GM19455 (cell line): ENCODE measurements around the gene FAM3A.
"Not testable (repeated sequence)": the region's sequence is repeated elsewhere in the genome, so short reads cannot be mapped to it uniquely, and the experiment has no call there.

Source experiments
- ATAC-seq: cut with Tn5 transposase; IDR thresholded peaks from one replicate; pipeline ENCODE4 v1.9.1; 2021; ENCODE audit not compliant: unreplicated experiment

The FAM3A gene, protein sequence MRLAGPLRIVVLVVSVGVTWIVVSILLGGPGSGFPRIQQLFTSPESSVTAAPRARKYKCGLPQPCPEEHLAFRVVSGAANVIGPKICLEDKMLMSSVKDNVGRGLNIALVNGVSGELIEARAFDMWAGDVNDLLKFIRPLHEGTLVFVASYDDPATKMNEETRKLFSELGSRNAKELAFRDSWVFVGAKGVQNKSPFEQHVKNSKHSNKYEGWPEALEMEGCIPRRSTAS

DNA sequence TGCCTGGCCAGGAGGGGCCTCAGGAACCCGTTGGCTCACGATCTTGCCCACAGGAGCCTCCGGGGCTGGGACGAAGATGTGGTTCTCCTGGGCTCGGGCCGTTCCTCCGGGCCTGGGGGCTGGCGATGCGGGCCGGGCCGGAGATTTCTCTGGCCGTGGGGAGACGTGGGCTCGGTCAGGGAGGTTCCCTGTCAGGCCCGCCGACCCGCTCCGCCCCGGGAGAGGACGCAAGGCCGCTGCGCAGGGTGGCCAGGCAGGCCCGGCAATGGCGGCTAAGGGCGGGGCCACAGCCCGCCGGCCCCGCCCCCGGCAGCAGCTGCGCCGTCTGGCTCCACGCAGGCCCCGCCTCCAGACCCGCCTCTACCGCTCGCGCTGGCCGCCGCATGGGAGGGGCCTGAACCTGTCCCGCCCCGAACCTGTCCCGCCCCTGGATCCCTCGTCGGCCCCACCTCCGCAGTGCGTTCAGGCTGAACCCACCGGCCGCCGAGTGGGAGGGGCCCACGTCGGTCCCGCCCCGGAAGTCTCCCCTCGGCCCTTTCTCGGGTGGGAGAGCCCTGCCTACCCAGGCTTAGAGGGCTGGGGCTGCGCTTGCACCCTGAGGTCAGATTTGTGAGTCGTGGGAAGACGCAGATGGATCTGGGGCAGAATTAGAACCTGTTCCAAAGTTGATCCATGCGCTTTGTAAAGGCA lies at the start of gene FAM3A:
TSS of gene FAM3A (minus strand) at position 267 of the 690 bp plus-strand sequence. CDS start 460 bp downstream, outside the sequence.
- ATAC-seq: peak; percentile 91

DNA sequence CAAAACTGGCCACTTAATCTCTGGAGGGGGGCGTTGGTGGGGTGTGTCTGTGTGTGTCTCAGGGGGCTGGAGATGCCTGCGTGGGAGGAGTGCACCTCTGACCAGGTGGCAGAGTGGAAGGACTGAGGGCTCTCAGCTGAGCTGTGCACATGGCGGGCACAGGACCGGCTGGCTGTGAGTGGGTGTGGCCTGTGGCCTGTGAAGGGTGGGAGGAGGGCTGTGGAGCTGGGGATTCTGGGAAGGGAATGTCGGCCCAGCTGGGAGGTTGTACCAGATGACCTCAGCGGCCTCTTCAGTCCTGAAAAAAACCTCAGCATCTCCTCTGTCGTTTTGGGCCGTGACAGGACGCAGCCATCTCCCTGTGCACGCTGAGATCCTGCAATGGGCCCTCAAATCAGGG lies 46.3 kb upstream of the FAM3A start:
- ATAC-seq: not testable (repeated sequence)

DNA sequence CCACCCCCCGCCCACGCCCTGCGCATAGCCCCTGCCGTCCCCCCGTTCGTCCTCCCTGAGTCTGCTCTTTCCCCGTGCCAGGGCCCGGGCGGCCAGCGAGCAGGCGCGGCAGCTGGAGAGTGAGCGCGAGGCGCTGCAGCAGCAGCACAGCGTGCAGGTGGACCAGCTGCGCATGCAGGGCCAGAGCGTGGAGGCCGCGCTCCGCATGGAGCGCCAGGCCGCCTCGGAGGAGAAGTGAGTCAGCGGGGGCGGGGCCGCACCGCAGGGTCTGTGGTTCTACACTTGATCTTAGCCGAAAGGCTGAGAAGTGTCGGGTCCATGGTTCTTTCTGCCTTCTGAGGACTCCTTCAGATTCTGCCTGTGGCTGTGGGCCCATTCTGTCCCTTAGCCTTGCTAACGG lies 44.3 kb upstream of the FAM3A start:
- ATAC-seq: not testable (repeated sequence)

DNA sequence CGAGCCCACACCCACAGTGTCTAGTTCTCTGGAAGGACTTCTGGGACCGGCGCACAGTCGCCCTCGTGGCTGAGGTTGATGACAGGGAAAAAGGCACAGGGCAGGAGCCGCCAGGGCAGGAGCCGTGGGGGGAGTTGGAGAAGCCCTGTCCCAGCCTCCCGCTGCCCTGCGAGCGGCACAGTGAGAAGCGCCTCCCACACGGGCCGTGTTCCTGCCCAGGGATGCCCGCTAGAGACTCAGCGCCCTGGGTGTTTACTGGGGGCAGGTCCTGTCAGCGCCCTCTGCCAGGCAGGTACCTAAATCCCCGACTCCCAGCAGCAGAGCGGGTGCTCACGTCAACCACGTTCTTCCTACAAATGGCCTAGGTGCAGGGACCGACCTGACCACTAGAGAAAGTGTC lies 42.9 kb upstream of the FAM3A start:
- ATAC-seq: not testable (repeated sequence)

DNA sequence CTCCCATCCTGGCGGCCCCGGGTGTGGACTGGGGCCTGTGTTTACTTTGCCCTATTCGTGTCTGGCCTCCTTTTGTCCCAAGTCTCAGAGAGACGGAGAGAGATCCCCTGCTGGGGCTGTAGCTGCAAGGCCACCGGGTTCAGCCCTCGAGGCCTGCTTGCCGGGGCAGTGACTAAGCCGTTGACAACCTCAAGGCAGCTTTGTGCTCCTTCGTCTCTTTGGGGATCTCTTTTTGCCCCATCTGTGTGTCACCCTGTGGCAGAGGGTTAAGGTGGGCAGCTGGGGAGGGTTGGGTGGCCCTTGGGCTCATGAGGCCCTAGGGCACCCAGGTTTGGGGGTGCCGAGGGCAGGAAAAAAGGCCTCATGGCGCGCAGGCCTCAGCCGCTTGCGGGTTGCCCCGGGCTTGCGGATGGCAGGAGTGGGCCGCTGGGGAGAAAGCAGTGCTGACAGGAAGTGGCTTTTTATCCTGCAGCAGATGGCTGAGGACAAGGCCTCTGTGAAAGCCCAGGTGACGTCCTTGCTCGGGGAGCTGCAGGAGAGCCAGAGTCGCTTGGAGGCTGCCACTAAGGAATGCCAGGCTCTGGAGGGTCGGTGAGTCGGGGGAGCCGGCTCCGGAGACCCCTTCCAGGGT lies 42.1 kb upstream of the FAM3A start:
- ATAC-seq: not testable (repeated sequence)

DNA sequence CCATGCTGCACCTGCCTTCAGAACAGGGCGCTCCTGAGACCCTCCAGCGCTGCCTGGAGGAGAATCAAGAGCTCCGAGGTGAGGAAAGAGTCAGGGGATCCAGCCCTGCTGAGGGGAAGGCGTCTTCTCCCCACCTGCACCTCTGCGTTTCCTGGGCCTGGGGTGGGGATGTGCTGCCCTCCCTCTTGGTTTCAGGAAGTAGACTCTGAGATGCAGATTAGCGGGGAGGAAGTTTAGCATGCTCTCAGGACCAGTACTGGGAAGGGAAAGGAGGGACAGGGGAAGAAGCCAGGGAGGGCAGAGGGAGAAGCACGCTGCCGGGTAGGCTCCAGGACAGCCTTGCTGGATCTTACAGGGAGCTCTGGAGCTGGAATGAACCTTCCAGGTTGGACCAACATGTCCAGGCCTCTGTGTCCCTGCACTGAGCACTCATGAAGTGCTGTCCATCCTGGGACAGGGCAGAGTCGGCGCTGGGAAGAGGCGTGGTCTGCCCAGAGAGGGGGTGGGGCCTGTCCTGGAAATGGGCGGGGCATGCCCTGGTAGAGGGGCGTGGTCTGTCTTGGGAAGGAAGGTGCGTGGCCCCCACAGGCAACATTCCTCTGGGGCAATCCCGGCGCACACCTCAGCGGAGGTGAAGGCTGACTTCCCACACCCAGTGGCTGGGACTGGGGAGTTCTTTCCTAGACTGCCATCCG lies 36.2 kb upstream of the FAM3A start:
- not testable (repeated sequence) for ATAC-seq

DNA sequence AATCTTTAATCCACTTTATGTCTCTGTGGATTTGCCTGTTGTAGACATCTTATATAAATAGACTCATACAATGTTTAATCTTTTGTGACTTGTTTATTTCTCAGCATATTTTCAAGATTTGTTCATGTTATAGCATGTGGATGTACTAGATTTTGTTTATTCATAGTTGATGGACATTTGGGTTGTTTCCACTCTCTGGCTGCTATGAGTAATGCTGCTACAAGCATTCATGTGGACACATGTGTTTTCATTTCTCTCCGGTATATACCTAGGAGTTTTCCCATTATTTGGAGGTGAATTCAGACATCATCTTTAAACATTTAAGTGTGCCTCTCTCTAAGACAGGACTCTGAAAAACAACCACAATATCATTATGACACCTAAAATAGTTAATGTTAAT lies 33.7 kb upstream of the FAM3A start:
- ATAC-seq: no peak

DNA sequence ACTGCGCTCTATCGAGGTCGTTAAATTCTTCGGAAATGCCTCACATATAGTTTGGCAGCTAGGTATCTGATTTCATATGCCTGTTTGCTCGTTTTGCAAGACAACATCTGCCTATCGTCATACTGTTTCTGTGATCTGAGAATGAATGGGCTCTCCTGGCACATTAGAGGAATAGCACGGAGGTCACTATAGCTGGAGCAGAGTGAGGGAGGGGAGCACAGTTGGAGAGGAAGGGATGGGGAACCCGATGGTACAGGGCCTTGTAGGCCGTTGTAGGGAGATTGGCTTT lies 31.9 kb upstream of the FAM3A start:
- no peak for ATAC-seq

DNA sequence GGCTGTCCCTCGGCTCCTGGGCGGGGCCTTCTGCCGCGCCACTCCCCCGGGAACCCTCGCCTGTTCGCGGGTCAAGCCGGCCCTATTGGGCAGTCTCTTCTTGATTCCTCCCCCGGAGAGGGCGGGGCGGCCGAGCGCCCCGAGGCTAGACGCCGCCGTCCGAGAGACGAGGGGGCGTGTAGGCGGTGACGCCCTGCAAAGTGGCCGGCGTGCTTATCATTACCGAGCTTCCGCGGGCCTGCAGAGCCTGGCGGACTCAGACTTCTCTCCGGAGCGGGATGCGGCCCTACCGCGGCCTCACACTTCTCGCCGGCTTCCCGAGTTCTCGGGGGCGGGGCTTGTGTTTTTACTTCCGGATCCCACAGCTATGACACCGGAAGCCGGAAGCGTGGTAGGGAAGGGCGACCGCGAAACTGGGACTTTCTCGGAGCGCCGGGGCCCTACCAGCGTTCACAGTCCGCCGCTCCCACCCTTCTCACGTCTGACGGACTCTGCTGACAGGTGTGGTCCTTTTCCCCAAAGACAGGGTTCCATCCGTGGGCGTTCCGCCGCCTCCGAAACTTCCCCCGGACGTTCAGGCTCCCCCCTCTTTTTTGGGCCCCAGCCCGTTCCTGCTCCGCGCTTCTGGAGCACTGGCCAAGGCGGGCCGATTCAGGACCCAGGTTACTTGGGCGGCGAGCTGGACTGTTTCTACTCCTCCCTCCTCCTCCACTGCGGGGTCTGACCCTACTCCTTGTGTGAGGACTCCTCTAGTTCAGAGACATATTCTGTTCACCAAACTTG lies 31.4 kb upstream of the FAM3A start, which contains the start of gene IKBKG:
TSS of gene IKBKG (plus strand) at position 376 of the 783 bp plus-strand sequence. CDS start 4,383 bp downstream, outside the sequence.
- ATAC-seq: peak; percentile 85

DNA sequence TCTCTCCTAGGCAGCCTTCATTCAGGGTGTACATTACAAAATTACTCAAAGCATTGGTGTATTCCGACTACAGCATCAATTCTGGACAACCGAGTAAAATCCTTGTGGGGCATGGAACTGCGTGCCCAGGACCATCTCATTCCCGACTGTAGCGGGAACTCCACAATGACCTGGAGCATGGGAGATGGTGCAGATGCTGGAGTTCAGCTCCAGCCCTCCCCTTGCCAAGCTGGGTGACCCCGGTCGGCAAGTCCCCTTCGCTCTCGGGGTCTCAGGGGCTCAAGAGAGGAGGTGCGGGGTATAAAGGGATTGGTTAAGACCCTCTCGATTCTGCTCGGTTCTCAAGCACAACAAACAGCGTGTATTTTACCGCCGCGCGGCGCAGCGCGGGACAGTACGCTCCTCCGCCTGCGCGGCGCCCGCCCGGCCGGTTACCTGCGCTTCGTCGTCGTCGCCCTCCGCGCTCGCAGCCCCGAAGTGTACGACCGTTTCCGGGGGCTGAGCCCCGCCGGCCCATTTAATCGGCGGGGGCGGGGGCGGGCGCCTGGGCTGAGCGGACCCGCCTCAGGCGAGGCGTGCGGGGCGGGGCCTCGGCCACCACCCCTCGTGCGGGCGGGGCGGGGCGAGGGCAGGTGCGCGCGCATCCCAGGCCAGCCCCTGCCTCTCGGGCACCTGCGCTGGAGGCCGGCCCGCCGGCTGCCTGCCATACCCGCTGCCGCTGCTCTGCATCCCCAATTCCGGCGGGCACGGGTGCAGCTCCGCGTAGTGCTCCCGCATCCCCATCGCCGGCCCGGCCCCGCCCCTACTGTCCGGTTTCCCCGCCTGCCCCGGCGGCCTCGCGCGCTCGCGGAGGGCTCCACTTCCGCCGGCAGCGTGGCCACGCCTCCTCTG lies 30.6 kb upstream of the FAM3A start, which contains the start of gene G6PD:
TSS of gene G6PD (minus strand) at position 493 of the 891 bp plus-strand sequence. CDS start 691 bp downstream, outside the sequence.
- ATAC-seq: peak; percentile 49

DNA sequence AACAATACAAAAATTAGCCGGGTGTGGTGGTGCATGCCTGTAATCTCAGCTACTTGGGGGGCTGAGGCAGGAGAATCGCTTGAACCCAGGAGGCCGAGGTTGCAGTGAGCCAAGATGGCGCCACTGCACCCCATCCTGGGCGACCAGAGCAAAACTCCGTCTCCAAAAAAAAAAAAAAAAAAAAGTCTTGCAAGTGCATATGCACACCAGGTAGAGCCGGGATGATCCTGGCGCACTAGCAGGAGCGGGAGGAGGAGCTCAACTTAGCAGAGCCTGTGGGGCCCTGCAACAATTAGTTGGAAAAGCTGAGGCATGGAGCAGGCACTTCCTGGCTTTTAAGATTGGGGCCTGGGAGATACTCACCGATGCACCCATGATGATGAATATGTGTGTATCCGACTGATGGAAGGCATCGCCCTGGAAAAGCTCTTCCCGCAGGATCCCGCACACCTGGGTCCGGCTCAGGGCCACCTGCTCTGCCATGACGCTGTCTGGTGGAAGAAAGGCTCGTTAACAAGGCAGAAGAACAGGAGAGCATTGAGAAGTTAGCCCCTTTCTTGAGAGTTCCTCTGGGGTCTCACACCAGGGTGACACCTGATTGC lies 29.7 kb upstream of the FAM3A start:
- no peak for ATAC-seq

DNA sequence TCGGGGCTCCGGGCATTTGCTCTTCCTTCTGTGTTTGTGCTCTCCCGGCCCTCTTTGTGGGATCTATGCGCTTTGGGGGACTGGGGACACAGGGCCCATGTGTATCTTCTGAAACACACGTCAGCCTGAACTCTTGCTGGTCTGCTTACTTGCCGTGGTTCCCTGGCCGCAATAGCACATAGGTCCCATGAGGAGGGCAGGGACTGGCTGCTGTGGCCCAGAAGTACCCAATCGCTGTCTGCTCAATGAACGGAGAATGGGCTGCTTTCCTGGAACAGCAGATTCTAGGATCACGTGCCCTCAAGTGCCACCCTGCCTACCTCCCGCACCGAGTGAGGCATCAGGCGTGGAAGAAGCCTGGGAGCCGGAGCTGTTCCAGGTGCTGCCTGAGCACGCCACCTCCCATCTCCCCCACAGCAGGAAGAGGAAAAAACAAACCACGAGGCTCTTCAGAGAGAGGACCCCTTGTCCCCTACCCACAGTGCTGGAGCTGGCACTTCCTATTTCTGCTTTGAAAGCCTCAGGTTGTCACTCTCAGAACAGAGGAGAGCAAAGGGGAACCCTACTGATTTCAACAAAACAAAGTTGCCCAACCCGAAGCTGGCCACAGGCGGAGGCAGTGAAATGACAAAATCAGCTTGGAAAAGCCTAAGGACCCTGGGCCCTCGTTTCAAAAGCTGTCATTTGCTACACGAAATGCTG lies 26.8 kb upstream of the FAM3A start:
- ATAC-seq: no peak

DNA sequence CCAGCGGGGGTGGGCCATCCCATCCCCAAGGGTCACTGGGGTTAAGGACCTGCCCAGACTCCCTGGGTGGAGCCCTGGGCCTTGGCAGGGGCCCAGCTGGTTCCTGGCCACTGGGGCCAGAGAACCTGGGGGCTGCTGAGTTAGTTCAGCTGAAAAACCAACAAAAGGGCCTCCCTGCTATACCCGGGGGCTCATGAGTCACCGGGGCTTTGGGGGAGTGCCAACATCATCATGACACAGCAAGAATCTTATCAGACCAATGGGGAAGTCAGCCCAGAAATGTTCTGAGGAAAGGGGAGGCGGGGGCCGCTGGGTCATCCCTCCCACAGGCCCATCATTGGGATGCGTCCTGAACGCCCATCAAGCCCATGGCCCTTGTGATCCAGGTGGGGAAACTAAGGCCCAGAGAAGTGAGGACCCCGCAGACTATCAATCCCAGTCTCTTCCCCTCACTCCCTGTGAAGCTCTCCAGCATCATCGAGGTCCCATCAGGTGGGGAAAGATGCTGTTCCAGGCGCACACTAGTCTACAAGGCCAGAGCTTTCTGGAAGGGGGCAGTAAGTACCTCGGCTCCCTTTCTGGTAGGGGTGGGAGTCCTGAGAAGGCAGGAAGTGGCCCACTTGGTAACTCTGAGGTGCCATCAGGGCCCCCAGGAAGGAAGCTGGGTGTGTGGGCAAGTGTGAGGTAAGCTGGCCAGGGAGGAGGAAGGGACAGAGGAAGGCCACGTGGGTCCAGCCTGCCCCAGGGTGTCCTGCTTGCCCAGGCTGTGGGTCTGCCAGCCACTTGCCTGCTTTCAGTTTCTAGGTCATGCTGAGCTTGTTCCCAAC lies 26.1 kb upstream of the FAM3A start:
- no peak for ATAC-seq

DNA sequence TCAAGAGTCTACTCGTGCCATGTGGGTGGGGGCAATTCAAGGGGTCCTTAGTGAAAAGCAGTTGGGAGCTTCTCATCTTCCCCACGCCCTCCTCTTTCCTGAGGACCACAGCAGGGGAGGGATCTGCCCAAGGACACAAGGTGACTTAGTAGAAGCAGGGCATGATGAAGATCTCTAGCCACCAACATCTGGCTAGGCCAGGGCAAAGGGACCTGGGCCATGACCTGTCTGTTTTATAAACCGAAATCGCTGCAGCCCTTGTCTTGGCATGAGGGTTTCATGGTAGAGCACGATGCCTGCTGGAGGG lies 25.5 kb upstream of the FAM3A start:
- ATAC-seq: no peak

DNA sequence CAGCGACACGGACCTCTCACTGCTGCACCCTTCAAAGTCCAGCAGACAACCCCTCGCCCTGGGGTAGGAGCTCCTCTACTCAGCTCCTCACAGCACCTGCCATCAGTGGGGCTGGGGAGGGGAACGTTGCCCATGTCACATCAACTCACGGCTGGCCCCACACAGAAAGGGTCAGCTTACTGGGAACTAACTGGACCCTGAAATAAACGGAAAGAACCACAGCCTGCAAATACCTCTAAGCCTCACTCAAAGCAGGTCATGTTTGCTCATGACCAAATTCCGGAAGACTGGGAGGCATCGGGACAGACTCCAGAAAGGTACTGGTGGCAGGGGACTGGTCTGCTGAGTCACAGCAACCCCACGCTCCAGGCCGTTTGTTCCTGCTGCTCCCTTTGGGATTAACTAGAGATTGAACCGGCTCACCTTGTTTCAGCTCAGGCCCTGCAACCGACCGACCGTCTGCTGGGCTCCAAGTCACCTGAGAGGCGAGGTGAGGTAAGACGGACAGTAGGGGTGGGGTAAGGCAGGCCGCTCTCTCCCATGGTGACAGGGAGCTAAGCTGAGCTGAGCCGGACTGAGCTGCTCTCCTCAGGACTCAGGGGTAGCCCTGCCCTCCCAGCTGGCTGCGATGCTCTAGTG lies 25.0 kb upstream of the FAM3A start:
- ATAC-seq: no peak

DNA sequence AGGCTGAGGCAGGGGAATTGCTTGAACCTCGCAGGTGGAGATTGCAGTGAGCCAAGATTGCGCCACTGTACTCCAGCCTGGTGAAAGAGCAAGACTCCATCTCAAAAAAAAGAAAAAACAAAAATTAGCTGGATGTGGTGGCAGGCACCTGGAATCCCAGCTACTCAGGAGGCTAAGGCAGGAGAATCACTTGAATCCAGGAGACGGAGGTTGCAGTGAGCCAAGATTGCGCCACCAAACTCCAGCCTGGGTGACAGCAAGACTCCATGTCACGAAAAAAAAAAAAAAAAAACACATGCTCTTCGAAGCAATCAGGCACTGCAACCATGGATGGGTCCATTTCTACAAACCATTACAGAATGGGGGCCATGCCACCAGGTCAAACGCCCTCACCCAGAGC lies 24.3 kb upstream of the FAM3A start:
- ATAC-seq: not testable (repeated sequence)

DNA sequence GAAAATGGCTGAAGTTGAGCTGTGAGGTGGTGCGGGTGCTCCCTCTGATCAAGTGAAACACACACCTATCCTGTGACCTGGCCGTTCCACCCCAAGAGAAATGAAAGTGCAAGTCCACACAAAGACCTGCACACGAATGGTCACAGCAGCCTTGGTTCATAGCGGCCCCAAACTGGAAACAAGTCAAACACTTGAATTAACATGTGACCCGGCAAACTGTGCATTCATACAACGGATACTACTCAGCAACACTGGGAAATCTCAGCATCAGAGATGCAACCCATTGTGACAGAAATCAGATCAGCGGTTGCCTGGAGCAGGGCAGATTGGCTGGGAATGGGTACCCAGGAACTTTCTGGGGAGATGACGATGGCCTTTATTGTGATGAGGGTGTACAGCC lies 23.0 kb upstream of the FAM3A start:
- ATAC-seq: no peak

DNA sequence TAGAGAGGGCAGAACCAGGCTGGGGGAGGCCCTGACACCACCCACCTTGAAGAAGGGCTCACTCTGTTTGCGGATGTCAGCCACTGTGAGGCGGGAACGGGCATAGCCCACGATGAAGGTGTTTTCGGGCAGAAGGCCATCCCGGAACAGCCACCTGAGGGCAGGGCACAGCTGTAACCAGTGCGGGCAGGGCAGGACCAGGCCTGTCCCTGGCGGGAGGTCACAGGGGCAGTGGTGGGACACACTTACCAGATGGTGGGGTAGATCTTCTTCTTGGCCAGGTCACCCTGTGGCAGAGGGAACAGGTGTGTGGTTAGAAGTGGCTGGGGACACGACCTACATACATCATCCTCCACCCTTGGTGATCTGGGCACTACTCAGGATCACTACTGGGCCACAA lies 19.9 kb upstream of the FAM3A start:
- ATAC-seq: no peak
